ENCODE data around the gene RAI1.
A peak's percentile ranks its signal among the peaks of the same experiment; 100 is the strongest.
"Not testable (repeated sequence)": the region's sequence is repeated elsewhere in the genome, so short reads cannot be mapped to it uniquely, and the experiment has no call there.

Gene RAI1

GRCh38 chr17:17797119-17797809, 116.0 kb downstream of the RAI1 start:
- DNase-seq (ENCODE audit: low read depth in 1 of 2, low spot score in 1 of 2), result no peak

DNA sequence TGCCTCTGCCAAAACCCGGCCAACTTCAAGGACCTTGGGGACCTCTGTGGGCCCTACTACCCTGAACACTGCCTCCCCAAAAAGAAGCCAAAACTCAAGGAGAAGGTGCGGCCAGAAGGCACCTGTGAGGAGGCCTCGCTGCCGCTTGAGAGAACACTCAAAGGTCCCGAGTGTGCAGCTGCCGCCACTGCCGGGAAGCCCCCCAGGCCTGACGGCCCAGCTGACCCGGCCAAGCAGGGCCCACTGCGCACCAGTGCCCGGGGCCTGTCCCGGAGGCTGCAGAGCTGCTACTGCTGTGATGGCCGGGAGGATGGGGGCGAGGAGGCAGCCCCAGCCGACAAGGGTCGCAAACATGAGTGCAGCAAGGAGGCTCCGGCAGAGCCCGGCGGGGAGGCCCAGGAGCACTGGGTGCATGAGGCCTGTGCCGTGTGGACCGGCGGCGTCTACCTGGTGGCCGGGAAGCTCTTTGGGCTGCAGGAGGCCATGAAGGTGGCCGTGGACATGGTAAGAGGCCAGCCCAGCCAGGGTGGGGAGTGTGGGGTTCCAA, 116.8 kb downstream of the RAI1 start:
- no peak for DNase-seq (ENCODE audit: low read depth in 1 of 2, low spot score in 1 of 2)

- DNase-seq (ENCODE audit: low read depth in 1 of 2, low spot score in 1 of 2), result no peak
Observed at GRCh38 chr17:17798573-17799255, 117.5 kb downstream of the RAI1 start.

- no peak for DNase-seq (ENCODE audit: low read depth in 1 of 2, low spot score in 1 of 2)
Observed at GRCh38 chr17:17800504-17801021, 119.3 kb downstream of the RAI1 start.

DNA sequence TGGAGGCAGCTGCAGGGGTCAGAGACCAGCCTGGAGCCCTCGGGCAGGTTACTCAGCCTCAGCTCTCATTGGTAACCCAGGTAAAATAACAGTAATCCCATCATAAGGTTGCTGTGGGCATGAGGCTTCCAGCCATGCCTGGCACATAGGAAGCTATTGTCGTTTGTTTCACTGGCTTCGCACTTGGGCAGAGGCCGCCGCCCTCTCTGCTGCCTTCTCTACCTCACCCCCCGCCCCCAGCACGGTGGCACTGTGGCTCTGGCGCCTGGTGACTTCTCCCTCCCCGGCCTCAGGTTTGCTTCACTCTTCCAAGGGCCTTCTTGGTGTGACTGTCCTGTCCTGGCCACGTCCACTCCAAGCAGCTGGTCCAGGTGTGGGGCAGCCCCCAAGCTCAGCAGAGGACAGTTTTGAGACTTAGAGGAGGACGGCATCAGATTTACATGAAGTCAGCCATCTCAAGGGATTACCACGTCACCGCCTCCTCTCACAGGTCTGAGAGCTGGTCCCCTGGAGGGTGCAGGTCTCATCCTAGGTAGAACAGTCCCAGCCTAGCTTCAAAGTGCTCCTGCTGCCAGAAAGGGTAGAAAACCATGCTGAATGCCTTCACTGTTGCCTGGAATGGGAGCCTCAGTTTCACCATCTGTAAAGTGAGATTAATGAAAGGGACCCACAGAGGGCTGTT, 120.7 kb downstream of the RAI1 start:
- no peak for DNase-seq (ENCODE audit: low read depth in 1 of 2, low spot score in 1 of 2)

GRCh38 chr17:17804007-17804406, 122.7 kb downstream of the RAI1 start:
- no peak for DNase-seq (ENCODE audit: low read depth in 1 of 2, low spot score in 1 of 2)

DNA sequence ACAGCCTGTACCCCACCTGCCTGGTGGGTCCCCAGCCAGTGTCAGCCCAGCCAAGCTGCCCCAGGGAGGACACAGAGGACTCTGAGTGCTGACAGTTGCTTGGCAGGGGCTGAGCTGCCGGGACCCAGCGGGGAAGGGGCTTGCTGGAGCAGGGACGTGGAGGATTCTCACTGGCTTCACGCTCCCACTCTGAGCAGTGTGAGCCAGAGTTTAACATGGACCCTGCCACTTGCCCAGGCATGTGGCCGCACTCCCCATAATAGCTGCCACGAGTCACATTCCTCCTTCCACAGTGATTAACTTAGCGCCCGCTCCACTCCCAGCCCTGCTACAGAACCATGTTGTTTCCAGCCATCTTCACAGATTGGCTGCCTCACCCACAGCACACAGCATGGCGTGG, 124.3 kb downstream of the RAI1 start:
- no peak for DNase-seq (ENCODE audit: low read depth in 1 of 2, low spot score in 1 of 2)

DNA sequence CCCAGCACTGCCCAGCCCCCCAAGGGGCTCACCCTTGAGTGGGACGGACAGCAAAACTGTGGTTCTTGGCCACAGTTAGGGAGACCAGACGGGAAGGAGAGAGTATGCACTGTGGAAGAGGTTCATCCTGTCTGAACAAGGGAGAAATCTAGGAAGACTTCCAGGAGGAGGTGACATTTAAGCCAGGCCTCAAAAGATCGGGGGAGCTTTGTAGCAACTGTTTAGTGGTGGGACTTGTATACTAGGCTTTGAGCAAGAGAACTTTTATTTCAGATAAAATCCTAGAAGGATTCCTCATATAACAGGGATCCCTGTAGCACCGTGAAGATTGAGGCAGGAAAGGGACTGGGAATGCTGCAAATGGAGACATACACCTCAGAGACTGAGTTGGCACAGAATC, 124.8 kb downstream of the RAI1 start:
- no peak for DNase-seq (ENCODE audit: low read depth in 1 of 2, low spot score in 1 of 2)

DNA sequence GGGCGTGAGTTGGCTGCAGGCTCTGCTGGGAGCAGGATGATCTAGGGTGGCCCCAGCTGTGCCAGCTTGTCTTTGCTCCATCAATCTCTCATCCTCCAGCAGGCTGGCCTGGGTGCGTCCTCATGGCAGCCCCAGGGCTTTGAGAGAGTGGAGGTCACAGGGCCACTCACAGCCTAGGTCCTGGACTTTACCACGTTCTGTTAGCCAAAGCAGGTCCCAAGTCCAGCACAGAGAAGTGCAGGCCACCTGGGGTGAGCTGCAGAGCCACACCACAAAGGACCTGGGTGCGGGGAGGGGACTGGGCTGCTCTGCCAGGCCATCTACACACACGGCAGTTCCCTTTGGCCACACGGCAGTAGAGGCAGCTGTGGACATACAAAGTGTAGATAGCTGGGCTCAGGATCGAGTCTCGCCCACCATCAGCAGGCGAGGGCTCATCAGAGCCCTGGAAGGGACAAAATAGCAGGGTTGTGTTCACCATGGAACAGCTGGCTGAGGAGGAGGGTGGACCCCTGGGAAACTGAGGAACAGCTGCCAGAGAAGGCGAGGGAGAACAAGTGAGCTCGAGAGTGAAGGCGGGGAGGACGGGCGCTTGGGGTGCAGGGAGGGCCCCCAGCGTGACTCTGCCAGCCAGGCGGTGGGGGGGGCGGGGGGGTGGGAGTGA, 125.5 kb downstream of the RAI1 start:
- DNase-seq (ENCODE audit: low read depth in 1 of 2, low spot score in 1 of 2), result no peak

DNA sequence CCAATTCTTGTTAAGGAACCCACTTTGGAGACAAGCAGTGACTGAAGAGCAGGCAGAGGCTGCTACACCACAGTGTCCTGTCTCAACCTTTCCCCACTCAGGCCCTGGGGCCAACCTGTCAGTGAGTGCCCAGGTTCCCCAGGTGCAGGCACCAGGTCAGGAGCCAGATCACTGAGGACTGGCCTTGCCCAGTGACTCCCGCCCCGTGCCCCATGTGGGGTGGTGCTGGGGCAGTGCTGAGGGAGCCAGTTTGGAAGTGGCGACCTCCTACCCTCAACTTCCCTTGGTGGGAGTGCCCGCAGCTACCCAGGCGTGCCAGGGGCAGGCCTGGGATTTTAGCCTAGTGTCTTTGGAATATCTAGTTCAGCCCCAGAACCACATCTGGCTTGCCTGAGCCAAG, 126.2 kb downstream of the RAI1 start:
- no peak for DNase-seq (ENCODE audit: low read depth in 1 of 2, low spot score in 1 of 2)

DNA sequence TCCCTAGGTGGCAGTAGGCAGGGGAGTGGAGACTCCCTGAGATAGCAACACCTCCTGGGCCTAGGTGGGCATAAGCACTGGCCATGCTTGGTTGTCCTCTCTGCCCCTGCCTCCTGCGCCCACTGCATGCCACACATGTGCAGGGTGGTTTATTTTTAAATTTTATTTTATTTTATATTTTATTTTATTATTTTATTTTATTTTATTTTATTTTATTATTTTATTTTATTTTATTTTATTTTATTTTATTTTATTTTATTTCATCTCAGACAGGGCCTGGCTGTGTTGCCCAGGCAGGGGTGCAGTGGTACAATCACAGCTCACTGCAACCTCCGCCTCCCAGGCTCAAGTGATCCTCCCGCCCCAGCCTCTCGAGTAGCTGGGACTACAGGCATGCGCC, 126.9 kb downstream of the RAI1 start:
- DNase-seq (ENCODE audit: low read depth in 1 of 2, low spot score in 1 of 2), result not testable (repeated sequence)

DNA sequence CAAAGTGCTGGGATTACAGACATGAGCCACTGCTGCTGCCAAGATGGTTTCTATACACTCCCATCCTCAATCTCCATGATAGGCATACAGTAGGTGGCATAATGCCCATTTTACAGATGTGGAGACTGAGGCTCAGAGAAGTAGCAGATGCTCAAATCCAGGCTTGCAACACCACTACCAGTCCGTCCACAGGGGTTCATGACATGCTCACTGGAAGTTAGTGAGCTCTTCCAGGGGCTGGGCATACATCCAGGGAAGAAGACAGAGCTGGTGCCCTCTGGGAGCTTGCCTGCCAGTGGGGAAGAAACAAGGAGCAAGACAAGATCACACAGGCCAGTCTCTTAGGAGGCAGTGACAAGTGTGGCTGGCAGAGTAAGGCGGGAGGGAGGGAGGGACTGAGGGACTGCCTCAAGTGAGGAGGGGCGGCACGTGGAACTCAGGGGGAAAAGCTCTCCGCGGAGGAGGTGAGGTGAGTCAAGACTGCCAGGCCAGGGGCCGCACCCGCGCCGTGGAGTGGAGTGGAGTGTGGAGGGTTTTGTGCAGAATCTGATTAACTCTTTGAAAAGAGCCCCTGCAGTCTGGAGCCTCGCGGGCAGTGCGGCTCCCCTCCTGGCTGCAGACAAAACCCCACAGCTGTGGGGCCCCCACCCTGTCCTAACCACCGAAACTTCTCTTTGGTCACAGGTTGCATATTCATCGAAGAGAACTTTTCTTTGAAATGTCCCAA, 127.6 kb downstream of the RAI1 start:
- no peak for DNase-seq (ENCODE audit: low read depth in 1 of 2, low spot score in 1 of 2)

DNA sequence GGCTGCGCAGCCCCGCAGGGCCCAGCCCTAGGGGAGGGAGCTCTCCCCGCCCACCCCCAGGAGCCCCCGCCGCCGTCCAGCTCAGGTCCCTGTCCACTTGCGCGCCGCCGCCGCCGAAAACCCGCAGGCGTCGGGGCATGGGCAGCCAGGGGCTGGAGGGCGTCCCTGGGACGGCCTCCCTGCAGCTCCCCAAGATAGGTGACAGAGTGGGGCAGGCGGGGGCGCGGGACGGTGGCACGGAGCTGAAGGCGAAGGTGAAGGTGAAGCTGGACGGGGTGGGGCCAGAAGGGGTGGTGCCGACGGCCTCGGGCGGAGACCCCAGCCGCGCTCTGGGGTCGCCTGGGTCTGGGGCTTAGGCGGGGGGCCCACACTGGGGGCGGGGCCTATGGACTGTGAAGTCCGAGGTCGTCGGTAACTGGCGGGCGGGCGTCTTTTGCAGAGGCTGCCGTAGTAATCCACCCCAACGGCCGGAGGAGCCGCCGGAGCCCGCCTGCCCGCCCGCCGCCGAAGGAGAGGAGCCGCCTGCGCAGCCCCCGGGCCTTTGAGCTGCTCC, 128.3 kb downstream of the RAI1 start:
- DNase-seq (ENCODE audit: low read depth in 1 of 2, low spot score in 1 of 2), result no peak

- DNase-seq (ENCODE audit: low read depth in 1 of 2, low spot score in 1 of 2), result no peak
Observed at GRCh38 chr17:17810084-17810894, 129.0 kb downstream of the RAI1 start.

DNA sequence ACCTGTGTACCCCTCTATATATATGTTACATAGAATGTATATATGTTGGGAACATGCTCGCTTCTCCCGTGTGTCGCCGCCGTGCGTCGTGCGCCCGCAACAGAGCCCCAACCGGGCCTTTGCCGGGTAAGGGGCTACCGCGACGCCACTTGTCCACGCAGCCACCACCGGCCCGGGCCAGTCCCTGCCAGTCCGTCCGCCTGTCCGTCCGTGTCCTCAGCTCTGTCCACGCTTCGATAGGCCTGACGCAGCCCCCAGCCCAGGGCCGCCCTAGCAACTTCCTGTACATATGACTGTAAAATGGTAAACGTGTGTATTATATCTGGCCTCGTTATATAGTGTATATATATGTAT, 129.6 kb downstream of the RAI1 start:
- no peak for DNase-seq (ENCODE audit: low read depth in 1 of 2, low spot score in 1 of 2)

GRCh38 chr17:17811381-17812210, 130.3 kb downstream of the RAI1 start:
- DNase-seq (ENCODE audit: low read depth in 1 of 2, low spot score in 1 of 2), result no peak

DNA sequence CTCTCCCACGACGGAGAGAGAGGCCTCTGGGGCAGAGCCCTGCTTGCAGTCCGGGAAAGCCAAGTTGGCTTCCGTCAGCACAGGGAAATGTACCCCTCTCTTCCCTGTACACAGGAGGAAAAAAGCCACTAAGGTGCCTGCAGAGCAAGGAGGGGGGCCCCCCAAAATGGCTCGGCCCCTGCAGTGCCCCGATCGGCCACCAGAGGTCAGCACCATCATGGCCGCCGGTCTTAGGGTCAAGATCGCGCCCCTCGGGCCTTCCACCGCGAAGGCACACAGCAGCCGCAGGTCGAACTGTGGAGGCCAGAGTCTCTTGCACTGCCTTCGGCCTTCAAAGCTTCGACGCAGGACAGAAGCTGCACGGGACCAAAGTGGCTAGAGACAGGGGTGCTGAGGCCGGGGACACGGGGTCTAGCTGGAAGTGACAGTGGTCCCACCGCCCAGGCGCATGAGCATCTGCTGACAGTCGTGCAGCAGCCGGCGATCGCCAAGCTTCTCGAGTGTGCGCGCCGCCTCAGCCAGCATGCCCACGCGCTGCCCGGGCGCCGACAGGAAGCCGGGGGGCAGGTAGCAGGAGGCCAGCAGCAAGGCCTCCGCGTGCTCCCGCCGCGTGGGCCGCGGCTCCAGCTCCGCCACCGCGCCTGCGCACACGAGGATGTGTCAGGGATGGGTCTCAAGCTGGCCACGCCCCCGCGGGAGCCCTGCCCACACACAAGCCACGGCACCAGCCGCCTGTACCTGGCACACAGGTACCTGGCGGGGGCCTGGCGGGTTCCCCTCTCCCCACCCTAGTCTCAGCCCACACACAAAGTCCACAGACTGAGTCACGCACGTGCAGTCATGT, 131.2 kb downstream of the RAI1 start:
- peak; percentile 38 to 57 for DNase-seq (ENCODE audit: low read depth in 1 of 2, low spot score in 1 of 2)
